Left kidney (tissue), 8 donors: ENCODE data around the gene DDX20. TPM values are rescaled to one million over a fixed set of nuclear protein-coding genes. Genes with fewer than 3 reads are reported as not detected.

Experiments used
- DNase-seq: peaks from one replicate; pipeline ENCODE4 v3.0.0-alpha.2; 2013
- long read RNA-seq, 8 donors: transcript quantifications; one replicate each; lab custom pipeline, GENCODE V29; 2026
- polyA plus RNA-seq: library from polyadenylated mRNA; unstranded; fragments of 120-200 nt; gene quantifications from one replicate; pipeline ENCODE4 v1.2.1, GENCODE V29; 2013; ENCODE audit not compliant: insufficient read length

Gene DDX20, protein sequence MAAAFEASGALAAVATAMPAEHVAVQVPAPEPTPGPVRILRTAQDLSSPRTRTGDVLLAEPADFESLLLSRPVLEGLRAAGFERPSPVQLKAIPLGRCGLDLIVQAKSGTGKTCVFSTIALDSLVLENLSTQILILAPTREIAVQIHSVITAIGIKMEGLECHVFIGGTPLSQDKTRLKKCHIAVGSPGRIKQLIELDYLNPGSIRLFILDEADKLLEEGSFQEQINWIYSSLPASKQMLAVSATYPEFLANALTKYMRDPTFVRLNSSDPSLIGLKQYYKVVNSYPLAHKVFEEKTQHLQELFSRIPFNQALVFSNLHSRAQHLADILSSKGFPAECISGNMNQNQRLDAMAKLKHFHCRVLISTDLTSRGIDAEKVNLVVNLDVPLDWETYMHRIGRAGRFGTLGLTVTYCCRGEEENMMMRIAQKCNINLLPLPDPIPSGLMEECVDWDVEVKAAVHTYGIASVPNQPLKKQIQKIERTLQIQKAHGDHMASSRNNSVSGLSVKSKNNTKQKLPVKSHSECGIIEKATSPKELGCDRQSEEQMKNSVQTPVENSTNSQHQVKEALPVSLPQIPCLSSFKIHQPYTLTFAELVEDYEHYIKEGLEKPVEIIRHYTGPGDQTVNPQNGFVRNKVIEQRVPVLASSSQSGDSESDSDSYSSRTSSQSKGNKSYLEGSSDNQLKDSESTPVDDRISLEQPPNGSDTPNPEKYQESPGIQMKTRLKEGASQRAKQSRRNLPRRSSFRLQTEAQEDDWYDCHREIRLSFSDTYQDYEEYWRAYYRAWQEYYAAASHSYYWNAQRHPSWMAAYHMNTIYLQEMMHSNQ
- polyA plus RNA-seq, result 26.7 TPM
- long read RNA-seq, donor 1, full-length matches to known transcripts, result 8 of 18 reads
- long read RNA-seq, donor 1, partial matches to known transcripts, result 10 of 18 reads
- long read RNA-seq, donor 1, other reads (novel, unspliced or antisense), result 0 of 18 reads
- long read RNA-seq, donor 2, full-length matches to known transcripts, result 6 of 12 reads
- long read RNA-seq, donor 2, partial matches to known transcripts, result 6 of 12 reads
- long read RNA-seq, donor 2, other reads (novel, unspliced or antisense), result 0 of 12 reads
- long read RNA-seq, donor 3, full-length matches to known transcripts, result 3 of 11 reads
- long read RNA-seq, donor 3, partial matches to known transcripts, result 8 of 11 reads
- long read RNA-seq, donor 3, other reads (novel, unspliced or antisense), result 0 of 11 reads
- long read RNA-seq, donor 4, result 0 reads
- long read RNA-seq, donor 5, full-length matches to known transcripts, result 12 of 18 reads
- long read RNA-seq, donor 5, partial matches to known transcripts, result 6 of 18 reads
- long read RNA-seq, donor 5, other reads (novel, unspliced or antisense), result 0 of 18 reads
- long read RNA-seq, donor 6, full-length matches to known transcripts, result 7 of 16 reads
- long read RNA-seq, donor 6, partial matches to known transcripts, result 9 of 16 reads
- long read RNA-seq, donor 6, other reads (novel, unspliced or antisense), result 0 of 16 reads
- long read RNA-seq, donor 7, full-length matches to known transcripts, result 7 of 23 reads
- long read RNA-seq, donor 7, partial matches to known transcripts, result 16 of 23 reads
- long read RNA-seq, donor 7, other reads (novel, unspliced or antisense), result 0 of 23 reads
- long read RNA-seq, donor 8, full-length matches to known transcripts, result 2 of 2 reads
- long read RNA-seq, donor 8, partial matches to known transcripts, result 0 of 2 reads
- long read RNA-seq, donor 8, other reads (novel, unspliced or antisense), result 0 of 2 reads

DNA sequence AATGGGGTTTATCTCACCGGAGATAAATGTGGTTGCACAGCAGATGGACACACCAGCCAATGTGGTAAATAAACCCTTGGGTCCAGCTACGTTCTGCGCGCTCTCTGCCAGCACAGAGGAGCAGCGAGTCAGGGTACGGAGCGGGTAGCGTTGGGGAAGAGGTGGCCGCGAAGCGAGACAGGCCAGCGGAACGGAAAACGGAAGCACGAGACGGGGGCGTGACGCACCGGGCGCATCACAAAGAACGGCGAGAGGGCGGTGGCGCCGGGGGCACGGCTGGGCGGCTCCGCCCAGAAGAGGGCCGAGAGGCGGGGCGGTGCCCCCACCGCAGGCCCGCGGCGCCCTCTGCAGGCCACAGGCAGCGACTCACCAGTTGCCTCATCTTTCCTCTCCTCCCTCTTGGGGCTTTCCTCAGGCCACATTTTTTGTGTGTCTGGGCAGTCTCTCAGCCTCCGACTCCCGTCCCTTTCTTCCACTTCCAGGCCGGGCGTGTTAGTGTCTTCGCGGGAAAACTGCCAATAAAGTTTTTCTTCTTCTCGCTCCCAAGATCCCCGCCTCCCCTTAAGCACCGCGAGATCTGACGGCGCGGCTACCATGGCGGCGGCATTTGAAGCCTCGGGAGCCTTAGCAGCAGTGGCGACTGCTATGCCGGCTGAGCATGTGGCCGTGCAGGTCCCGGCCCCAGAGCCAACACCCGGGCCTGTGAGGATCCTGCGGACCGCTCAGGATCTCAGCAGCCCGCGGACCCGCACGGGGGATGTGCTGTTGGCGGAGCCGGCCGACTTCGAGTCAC lies at the start of gene DDX20:
DDX20 (plus strand) TSS at position 571 of the 793 bp plus-strand sequence; CDS start at position 595, 24 bp downstream.
- DNase-seq, result peak; percentile 97

DNA sequence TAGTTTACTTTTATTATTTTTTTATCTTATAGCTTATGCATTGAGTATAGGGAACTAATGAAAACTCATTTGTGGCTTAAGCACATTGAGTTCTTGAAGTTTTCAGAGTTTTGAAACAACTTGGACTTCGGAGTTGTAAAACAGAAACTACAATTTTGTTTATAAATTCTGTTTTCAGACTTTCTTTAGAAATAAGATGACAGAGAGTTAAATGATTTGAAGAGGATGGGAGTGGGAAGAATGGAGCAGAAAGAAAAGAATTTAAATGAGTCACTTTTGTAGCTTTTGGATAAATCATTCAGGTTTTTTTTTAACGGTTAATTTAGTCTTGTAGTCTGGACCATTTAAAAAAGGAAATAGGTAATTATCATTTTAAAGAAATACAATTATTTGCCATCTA lies 48.8 kb upstream of the DDX20 start:
- DNase-seq, result no peak

DNA sequence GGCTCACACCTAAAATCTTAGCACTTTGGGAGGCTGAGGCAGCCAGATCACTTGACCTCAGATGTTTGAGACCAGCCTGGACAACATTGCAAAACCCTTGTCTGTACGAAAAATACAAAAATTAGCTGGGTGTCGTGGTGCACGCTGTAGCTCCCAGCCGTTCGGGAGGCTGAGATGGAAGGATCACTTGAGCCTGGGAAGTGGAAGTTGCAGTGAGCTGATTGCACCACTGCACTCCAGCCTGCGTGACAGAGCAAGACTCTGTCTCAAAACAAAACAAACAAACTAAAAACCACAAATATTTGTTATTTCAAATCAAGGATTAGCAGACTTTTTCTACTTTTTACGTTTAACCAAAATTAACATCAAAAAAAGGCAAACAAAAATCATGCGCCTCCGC lies 47.8 kb upstream of the DDX20 start:
- no peak for DNase-seq

DNA sequence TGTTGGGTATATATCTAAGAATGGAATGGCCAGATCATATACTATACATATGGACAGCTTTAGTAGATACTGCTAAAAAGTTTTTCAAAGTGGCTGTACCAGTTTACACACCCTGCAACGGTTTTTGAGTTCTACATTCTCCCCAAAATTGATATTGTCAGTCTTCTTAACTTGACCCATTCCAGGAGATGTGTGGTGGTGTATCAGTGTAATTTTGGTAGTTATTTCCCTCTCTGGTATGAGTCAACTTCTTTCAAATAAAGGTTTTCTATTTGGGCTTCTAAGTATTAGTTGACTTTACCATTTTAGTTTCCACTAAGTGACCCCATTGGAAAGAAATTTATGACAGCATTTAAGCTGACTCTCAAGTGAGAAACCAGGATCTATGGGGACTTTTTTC lies 45.7 kb upstream of the DDX20 start:
- no peak for DNase-seq

DNA sequence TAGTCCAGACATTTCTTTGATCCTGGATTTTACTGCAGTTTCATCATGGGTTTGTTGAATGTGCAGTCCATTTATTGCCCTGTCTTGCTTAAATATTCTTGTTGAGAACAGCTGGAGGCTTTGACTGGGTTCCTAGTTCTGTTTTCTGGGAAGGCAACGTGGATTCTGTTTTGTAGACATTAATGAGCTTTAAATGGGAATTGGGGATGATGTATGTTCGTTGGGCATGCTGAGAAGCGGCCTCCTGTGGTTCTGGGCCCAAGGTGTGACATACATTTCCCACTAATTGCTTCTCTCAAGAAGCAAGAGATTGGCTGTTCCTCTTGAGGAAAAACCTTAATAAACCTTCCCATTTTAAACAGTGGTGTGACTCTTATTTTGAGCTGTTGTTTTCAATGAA lies 39.4 kb upstream of the DDX20 start:
- DNase-seq, result no peak

DNA sequence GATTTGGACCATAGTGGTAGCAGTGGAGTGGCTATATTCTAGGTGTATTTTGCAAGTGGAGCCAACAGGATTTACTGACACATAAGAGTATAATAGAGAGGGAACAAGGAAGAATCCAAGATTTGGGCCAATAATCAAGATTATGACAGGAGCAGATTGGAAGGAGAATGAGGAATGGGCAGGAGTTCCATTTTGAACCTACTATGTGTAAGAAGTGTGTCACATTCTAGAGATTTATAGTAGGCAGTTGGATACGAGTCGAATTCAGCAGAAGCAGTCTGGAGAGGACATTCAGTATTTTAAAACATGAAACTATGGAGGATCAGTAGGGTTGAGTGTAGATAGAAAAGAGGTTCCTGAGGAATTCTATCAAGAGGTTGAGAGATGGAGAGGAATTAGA lies 38.3 kb upstream of the DDX20 start:
- DNase-seq, result no peak

DNA sequence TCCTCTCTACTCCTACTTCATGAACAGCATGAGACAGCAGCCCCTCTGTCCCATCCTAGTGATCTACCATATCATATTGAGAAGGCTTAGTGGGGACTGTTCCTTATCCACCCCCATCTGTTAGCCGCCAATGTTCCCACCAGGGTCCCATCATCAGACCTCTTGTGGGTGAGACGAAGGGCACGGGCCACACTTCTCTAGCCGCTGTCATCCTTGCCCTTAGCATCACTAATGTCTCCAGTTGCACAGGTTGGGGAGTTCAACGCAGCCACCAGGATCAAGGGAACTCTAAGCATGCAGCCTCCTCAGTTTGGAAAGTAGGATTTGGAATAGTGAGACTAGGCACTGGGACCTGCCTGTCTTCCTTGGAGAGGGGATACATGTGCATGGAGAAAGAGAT lies 36.6 kb upstream of the DDX20 start:
- DNase-seq, result no peak

DNA sequence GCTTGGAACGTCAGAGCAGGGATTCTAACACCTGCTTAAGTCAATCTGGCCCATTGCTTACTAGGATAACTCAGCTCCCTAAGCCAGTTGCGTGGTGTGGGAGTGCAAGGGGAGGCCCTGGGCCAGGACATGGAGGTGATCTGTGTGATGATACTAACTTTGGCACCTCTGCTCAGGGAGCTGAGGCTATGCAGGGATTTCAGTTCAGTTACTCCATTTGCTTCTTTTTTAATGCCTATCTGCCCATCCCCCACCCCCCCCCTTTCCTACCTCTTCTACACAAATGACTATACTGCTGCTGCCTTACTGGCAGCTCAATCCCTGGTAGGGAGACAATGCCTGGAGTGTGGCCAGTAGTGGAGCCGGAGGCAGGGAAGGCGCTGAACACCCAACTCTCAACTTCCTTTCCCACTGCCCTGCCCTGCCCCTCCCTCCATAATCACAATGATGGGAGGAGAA lies 36.0 kb upstream of the DDX20 start:
- DNase-seq, result no peak

DNA sequence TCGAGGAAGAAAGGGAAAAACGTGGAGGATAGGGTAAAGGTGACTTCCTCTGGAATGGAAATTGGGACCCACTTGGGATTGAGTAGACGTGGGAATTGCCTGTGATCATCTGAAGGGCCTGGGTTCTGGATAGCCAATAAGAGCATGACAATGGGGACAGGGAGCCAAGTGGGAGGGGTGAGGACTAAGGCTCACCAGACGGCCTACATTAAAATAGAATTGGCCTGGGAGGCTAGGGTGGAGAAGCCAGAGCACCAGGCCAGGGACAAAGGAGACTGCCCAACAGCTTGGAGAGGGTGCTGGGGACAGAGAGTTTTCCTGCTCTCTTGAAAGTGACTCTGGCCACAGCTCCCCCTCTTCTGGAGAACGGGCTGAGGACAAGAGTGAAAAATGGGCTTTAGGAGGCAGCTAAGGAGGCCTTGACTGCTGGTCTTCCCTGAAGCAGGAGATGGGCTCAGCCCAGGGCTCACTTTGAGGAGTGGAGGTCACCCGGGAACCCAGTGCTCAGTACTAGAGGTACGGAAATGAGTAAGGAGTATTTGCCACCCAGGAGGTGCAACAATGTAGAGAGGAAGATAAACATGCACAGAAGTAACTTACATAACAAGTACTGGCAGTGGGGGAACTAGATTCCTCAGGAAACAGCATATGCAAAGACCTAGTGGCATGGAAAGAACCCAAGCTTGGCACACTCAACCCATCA lies 35.3 kb upstream of the DDX20 start:
- DNase-seq, result no peak

DNA sequence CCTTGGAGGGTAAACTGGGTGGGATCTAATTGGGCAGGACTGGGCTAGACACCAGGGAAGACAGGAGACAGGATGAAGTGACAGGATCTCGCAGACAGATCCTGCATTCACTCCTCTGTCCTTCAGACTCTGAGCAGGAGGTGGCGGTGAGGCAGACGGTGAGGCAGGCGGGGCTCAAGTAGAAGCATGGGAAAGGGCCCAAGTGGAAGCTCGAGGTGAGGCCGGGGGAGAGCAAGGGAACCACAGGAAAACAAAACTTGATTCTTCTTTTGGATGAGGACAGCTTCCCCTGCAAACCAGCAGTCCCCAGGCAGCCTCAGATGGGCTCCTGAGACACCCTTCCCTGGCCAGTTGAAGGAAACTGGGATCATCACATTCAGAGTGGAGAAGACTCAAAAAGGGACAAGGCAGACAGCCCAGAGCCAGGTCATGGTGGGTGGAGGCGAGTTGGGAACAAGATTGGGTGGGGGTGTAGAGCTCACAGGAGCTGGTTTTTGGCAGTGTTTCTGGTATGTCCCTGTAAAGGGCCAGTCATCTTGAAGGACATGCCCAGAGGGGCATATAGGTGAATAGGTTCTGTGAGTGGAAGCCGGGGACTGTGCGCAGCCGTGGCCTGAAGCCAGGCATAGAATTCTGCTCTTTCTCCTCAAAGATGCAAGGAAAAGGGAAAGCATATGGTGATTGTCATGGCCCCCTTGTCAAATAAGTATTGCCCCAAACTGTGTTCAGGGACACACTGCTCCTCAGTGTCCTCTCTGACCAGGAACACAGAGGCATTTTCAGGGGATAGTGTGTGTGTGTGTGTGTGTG lies 34.5 kb upstream of the DDX20 start:
- no peak for DNase-seq

DNA sequence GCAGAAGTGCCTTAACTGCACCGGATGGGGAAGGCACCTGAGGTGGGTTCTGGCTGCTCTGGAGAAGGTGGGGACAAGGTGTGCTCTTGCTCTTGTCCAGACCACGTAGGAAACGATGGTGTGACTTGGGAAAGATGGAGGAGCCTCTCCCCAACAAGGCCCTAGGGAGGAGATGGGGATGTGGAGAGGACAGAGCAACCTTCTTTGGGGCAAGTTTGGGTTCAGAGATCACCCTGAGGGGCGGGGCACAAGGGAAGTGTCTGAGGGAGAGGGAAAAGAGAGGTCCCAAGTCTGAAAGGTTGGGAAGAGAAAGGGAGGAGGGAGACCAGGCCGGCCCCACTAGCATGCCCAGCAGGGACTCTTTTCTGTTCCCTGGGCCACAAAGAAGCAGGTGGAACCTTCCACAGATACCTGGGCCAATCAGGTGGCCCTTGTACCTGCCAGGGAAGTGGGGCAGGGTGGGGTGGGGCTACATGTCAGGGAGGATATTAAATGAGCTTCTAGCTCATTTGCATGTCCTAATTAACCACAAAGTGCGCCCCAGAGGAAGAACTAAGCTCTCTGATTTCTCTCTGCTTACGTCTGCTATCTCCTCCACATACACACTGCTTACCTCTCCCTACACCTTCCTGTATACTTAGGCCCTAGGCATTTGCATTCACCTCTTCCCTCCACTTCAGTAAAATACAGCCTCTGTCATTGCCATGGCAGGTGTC lies 32.5 kb upstream of the DDX20 start:
- DNase-seq, result no peak

DNA sequence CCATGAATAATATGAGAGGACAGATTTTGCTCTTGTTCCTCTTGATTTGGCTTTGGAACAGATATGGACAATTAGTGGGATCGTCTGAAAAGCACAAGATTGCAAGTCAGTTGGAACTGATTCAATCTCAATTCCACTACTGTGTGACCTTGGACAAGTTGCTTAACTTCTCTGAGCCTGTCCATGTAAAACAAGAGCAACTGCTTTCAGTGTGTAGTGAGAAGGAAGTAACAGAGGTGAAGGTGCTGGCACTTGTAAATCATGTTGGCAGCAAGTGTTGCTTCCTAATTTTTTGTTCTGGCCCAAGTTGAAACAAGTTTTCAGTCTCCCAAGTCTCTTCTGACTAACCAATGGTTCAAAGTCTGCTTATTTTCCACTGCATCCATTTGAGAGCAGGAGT lies 31.8 kb upstream of the DDX20 start:
- no peak for DNase-seq

DNA sequence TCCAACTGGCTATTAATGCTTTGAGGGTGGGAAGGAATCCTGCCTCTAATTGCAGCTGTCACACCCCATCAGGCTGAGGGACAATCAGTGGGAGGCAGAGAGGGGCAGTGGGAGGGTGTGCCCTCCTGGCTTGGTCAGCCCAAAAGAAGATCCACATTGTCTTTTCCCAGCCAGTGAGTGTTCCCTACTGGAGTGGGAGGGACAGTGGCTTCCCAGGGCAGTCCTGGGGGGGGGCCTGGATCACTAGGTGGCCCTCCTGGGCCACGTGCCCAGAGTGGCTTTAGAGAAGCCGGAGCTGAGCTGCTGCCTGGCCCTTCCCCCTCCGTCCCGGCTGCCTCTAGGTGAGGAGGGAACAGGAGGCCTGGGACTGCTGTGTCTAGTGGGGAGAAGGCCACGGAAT lies 30.5 kb upstream of the DDX20 start:
- DNase-seq, result no peak

DNA sequence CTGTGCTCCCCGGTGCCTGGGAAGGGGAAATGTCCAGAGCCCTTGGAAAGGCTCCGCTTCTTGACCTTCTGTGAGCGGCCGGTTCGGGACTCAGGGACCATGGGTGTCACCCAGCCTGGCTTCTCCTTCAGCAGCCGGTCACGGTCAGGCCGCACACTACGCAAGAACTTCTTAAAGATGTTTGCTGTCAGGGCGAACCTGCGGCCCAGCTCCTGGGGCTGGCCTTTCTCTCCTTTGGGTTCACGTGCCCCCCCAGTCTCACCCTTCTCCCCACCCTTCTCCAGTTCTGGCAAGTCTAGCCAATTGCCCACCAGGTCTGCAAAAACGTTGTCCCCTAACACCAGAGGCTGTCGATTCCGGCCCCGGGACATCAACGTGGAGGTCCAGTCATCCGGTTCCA lies 28.6 kb upstream of the DDX20 start:
- no peak for DNase-seq

DNA sequence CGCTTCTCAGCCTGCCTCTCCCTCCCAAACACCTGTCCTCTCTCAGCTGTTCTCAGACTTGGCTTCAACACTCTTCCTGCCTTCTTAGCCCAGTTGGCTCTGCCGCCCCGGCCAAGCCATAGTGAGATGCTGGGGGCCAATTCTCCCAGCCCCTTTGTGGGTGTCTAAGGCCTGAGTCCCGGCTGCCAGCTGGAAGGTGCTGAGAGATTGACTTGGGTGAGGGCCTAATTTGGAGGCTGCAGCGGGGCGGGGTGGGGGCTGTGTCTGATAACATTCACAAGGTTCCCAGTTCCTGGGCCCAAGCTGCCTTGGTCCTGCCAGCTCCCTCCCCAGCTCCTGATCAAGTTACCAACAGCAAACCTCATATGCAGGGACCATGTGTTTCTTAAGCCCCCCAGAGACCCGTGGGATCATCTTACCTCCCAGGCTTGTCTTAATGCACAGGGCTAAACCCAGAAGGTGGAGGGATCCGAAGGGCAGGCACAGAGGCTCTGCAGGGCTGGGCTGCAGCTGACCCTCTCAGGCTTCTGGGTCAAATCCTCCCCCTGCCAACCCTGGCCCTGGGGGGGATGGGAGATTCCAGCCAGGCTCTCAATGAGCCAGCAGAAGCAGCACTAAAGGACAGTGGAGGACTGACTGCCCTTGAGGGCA lies 26.3 kb upstream of the DDX20 start:
- DNase-seq, result no peak

DNA sequence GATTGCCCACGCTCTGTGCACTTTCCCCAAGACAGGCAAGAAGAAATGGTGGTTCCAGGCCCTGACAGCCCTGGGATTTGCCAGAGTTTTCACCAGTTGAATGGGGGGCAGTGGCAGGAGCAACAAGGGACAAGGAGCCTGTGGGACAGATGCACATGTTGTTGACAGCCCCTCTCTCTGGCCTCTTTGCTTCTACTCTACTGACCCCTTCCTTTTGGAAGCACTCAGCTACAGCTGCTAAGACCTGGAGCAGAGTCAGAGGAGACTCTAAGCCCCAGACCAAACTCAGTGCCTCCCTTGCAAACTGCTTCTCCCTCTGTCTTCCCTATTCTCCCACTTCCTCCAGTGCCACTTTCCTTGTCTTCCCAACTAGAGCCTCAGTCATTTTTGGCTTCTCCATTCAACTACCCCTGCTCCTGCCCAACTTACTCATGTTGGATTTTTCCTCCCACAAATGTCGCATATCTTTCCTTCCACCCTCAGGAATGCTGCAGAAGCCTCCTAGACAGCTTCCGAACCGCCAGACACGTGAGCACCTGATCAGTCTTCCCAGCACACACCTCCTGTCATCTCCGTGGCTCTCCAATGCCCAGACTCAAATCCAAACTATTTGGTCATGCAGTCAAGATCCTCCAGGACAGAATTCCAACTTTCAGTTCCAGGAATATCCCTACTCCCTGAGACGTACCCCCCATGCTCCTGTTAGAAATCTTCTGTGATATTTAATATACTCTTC lies 25.6 kb upstream of the DDX20 start:
- DNase-seq, result no peak

DNA sequence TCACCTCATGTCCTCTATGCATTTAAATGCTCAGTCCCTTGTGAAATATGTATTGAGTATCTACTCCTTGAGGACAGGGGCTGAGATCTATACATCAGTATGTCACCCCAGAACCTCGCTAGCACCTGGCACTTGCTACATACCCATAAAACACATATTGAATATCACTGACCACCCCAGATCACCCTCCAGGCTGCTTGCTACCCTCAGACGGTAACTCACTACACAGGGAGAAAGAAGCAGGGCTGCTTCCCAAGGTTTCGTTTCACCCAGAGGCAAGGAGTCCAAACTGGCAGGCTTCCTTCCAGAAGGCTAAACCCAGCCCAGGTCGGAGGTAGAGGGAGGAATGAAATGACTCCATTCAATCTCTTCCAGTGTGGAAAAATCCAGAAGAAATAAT lies 25.0 kb upstream of the DDX20 start:
- DNase-seq, result no peak
